RPMI8226 (cell line): ENCODE measurements around the gene RABL6.

Experiments
- DNase-seq: peaks from one replicate; pipeline ENCODE4 v3.0.0-alpha.2; 2015

RABL6 gene

DNA sequence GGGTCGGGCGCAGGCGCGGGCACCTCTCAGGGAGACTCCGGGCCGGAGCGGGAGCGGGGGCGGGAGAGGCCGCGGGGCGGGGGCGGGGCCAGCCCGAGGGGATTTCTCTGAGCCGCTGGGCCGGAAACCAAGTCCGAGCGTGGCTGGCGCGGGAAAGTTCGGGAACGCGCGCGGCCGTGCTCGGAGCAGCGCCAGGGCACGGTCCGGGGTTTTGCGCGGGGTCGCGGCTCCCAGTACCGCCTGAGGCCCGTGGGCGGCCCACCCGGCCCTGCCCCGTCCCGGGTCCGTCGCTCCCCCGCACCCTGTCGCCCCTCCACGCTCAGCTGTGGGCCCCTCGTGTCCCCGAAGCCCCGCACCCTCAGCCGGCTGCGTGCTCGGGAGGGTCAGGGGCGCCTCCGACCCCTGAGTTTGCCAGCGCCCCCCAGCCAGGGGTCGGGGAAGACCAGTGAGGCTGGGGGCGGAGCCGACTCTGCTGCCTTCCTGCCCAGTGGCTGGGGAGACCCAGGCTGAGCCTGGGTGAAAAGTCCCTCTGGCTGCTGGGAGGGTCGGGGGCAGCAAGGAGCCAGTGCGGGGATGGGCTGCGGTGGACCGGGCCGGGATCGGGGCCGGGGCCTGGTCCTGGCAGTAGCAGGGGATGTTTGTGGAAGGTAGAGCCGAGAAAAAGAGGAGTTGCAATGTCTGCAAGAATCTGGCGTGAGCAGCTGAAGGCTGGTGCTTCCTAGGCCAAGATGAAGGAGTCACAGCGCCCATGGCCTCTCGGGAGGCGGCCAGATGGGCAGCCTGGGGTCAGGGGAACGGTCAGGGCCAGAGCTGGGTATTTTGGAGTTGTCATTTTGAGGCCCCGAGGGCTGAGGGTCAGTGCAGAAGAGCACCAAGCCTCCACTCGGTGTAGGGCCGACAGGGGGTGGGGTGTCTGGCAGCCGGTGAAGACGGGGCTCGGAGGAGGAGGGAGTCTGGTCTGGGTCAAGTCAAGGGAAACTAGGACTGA is 79.2 kb downstream of the RABL6 start:
- peak; percentile 40 for DNase-seq

- DNase-seq, result no peak
Observed at GRCh38 chr9:136888454-136888853, 80.7 kb downstream of the RABL6 start.

- DNase-seq, result no peak
Observed at GRCh38 chr9:136889858-136890257, 82.1 kb downstream of the RABL6 start.

GRCh38 chr9:136890661-136891060 is 82.9 kb downstream of the RABL6 start:
- no peak for DNase-seq
